ENCODE results near the gene UHRF2.

- TF ChIP-seq, protein P1, sequence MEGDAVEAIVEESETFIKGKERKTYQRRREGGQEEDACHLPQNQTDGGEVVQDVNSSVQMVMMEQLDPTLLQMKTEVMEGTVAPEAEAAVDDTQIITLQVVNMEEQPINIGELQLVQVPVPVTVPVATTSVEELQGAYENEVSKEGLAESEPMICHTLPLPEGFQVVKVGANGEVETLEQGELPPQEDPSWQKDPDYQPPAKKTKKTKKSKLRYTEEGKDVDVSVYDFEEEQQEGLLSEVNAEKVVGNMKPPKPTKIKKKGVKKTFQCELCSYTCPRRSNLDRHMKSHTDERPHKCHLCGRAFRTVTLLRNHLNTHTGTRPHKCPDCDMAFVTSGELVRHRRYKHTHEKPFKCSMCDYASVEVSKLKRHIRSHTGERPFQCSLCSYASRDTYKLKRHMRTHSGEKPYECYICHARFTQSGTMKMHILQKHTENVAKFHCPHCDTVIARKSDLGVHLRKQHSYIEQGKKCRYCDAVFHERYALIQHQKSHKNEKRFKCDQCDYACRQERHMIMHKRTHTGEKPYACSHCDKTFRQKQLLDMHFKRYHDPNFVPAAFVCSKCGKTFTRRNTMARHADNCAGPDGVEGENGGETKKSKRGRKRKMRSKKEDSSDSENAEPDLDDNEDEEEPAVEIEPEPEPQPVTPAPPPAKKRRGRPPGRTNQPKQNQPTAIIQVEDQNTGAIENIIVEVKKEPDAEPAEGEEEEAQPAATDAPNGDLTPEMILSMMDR (IDR thresholded peaks at IDR 0.05): no peak
- no peak for TF ChIP-seq ZFX (IDR thresholded peaks at IDR 0.05; ENCODE audit: borderline replicate concordance)
Observed at GRCh38 chr9:6449086-6449485, 36.1 kb downstream of the UHRF2 start.
